ENCODE measurements around the gene ASB4.

Gene ASB4

GRCh38 chr7:95467912-95468607 lies 17.7 kb upstream of the ASB4 start:
- H3K36me3 ChIP-seq (ENCODE audit: control insufficient read depth in 1 of 2, insufficient read depth in 2 of 2, low read length in 2 of 2) = no peaks in the 10 kb centered on the region
- no peak overlapping the region for H3K27ac ChIP-seq (ENCODE audit: low read depth, low read length)
- no peak overlapping the region for H3K9ac ChIP-seq (ENCODE audit: low read depth in 1 of 2, low read length in 2 of 2)
- no peak overlapping the region for H3K4me3 ChIP-seq (ENCODE audit: low read depth in 1 of 2, low read length in 2 of 2)
- no peaks in the 10 kb centered on the region for H3K4me1 ChIP-seq (ENCODE audit: control insufficient read depth in 1 of 2, insufficient read depth in 2 of 2, low read length in 2 of 2)
- no peaks in the 10 kb centered on the region for H3K27me3 ChIP-seq (ENCODE audit: control insufficient read depth in 1 of 2, insufficient read depth in 2 of 2, low read length in 2 of 2)
- no peaks in the 10 kb centered on the region for H3K9me3 ChIP-seq (ENCODE audit: control insufficient read depth in 1 of 2, low read length in 2 of 2)

GRCh38 chr7:95469187-95469586 lies 16.6 kb upstream of the ASB4 start:
- no peaks in the 10 kb centered on the region for H3K9me3 ChIP-seq (ENCODE audit: control insufficient read depth in 1 of 2, low read length in 2 of 2)

GRCh38 chr7:95469848-95470247 lies 15.9 kb upstream of the ASB4 start:
- Histone ChIP-seq H3K27me3 (ENCODE audit: control insufficient read depth in 1 of 2, insufficient read depth in 2 of 2, low read length in 2 of 2) (no peaks in the 10 kb centered on the region), H3K27ac (ENCODE audit: low read depth, low read length) (no peak overlapping the region), H3K36me3 (ENCODE audit: control insufficient read depth in 1 of 2, insufficient read depth in 2 of 2, low read length in 2 of 2) (no peaks in the 10 kb centered on the region), H3K4me3 (ENCODE audit: low read depth in 1 of 2, low read length in 2 of 2) (no peak overlapping the region), H3K4me1 (ENCODE audit: control insufficient read depth in 1 of 2, insufficient read depth in 2 of 2, low read length in 2 of 2) (no peaks in the 10 kb centered on the region), H3K9me3 (ENCODE audit: control insufficient read depth in 1 of 2, low read length in 2 of 2) (no peaks in the 10 kb centered on the region), H3K9ac (ENCODE audit: low read depth in 1 of 2, low read length in 2 of 2) (no peak overlapping the region)

More at GRCh38 chr7:95469187-95469586, 16.6 kb upstream of the ASB4 start:
- no peaks in the 10 kb centered on the region for H3K36me3 ChIP-seq (ENCODE audit: control insufficient read depth in 1 of 2, insufficient read depth in 2 of 2, low read length in 2 of 2)
- H3K27ac ChIP-seq (ENCODE audit: low read depth, low read length) = no peak overlapping the region
- no peaks in the 10 kb centered on the region for H3K4me1 ChIP-seq (ENCODE audit: control insufficient read depth in 1 of 2, insufficient read depth in 2 of 2, low read length in 2 of 2)
- H3K4me3 ChIP-seq (ENCODE audit: low read depth in 1 of 2, low read length in 2 of 2) = no peak overlapping the region
- H3K27me3 ChIP-seq (ENCODE audit: control insufficient read depth in 1 of 2, insufficient read depth in 2 of 2, low read length in 2 of 2) = no peaks in the 10 kb centered on the region
- H3K9ac ChIP-seq (ENCODE audit: low read depth in 1 of 2, low read length in 2 of 2) = no peak overlapping the region

- no peaks in the 10 kb centered on the region for H3K27me3 ChIP-seq (ENCODE audit: control insufficient read depth in 1 of 2, insufficient read depth in 2 of 2, low read length in 2 of 2)
- H3K4me1 ChIP-seq (ENCODE audit: control insufficient read depth in 1 of 2, insufficient read depth in 2 of 2, low read length in 2 of 2) = no peaks in the 10 kb centered on the region
- H3K9ac ChIP-seq (ENCODE audit: low read depth in 1 of 2, low read length in 2 of 2) = no peak overlapping the region
- H3K27ac ChIP-seq (ENCODE audit: low read depth, low read length) = no peak overlapping the region
- no peak overlapping the region for H3K4me3 ChIP-seq (ENCODE audit: low read depth in 1 of 2, low read length in 2 of 2)
- no peaks in the 10 kb centered on the region for H3K9me3 ChIP-seq (ENCODE audit: control insufficient read depth in 1 of 2, low read length in 2 of 2)
- no peaks in the 10 kb centered on the region for H3K36me3 ChIP-seq (ENCODE audit: control insufficient read depth in 1 of 2, insufficient read depth in 2 of 2, low read length in 2 of 2)
Observed at GRCh38 chr7:95470452-95470851, 15.3 kb upstream of the ASB4 start.

GRCh38 chr7:95471071-95471470 lies 14.7 kb upstream of the ASB4 start:
- H3K4me3 ChIP-seq (ENCODE audit: low read depth in 1 of 2, low read length in 2 of 2) = no peak overlapping the region

GRCh38 chr7:95472581-95473161 lies 13.1 kb upstream of the ASB4 start:
- H3K4me3 ChIP-seq (ENCODE audit: low read depth in 1 of 2, low read length in 2 of 2) = no peak overlapping the region
- no peaks in the 10 kb centered on the region for H3K4me1 ChIP-seq (ENCODE audit: control insufficient read depth in 1 of 2, insufficient read depth in 2 of 2, low read length in 2 of 2)
- no peak overlapping the region for H3K27ac ChIP-seq (ENCODE audit: low read depth, low read length)
- no peaks in the 10 kb centered on the region for H3K9me3 ChIP-seq (ENCODE audit: control insufficient read depth in 1 of 2, low read length in 2 of 2)
- H3K9ac ChIP-seq (ENCODE audit: low read depth in 1 of 2, low read length in 2 of 2) = no peak overlapping the region
- no peaks in the 10 kb centered on the region for H3K36me3 ChIP-seq (ENCODE audit: control insufficient read depth in 1 of 2, insufficient read depth in 2 of 2, low read length in 2 of 2)
- no peaks in the 10 kb centered on the region for H3K27me3 ChIP-seq (ENCODE audit: control insufficient read depth in 1 of 2, insufficient read depth in 2 of 2, low read length in 2 of 2)

More at GRCh38 chr7:95471071-95471470, 14.7 kb upstream of the ASB4 start:
- Histone ChIP-seq H3K4me1 (ENCODE audit: control insufficient read depth in 1 of 2, insufficient read depth in 2 of 2, low read length in 2 of 2) (no peaks in the 10 kb centered on the region), H3K36me3 (ENCODE audit: control insufficient read depth in 1 of 2, insufficient read depth in 2 of 2, low read length in 2 of 2) (no peaks in the 10 kb centered on the region), H3K9ac (ENCODE audit: low read depth in 1 of 2, low read length in 2 of 2) (no peak overlapping the region), H3K27me3 (ENCODE audit: control insufficient read depth in 1 of 2, insufficient read depth in 2 of 2, low read length in 2 of 2) (no peaks in the 10 kb centered on the region), H3K9me3 (ENCODE audit: control insufficient read depth in 1 of 2, low read length in 2 of 2) (no peaks in the 10 kb centered on the region), H3K27ac (ENCODE audit: low read depth, low read length) (no peak overlapping the region)

GRCh38 chr7:95473276-95473985 lies 12.3 kb upstream of the ASB4 start:
- Histone ChIP-seq H3K9me3 (ENCODE audit: control insufficient read depth in 1 of 2, low read length in 2 of 2) (no peaks in the 10 kb centered on the region), H3K27me3 (ENCODE audit: control insufficient read depth in 1 of 2, insufficient read depth in 2 of 2, low read length in 2 of 2) (no peaks in the 10 kb centered on the region), H3K4me3 (ENCODE audit: low read depth in 1 of 2, low read length in 2 of 2) (no peak overlapping the region), H3K36me3 (ENCODE audit: control insufficient read depth in 1 of 2, insufficient read depth in 2 of 2, low read length in 2 of 2) (no peaks in the 10 kb centered on the region), H3K9ac (ENCODE audit: low read depth in 1 of 2, low read length in 2 of 2) (no peak overlapping the region), H3K4me1 (ENCODE audit: control insufficient read depth in 1 of 2, insufficient read depth in 2 of 2, low read length in 2 of 2) (no peaks in the 10 kb centered on the region), H3K27ac (ENCODE audit: low read depth, low read length) (no peak overlapping the region)

GRCh38 chr7:95476072-95476847 lies 9.5 kb upstream of the ASB4 start:
- no peaks in the 10 kb centered on the region for H3K36me3 ChIP-seq (ENCODE audit: control insufficient read depth in 1 of 2, insufficient read depth in 2 of 2, low read length in 2 of 2)

GRCh38 chr7:95476904-95477594 lies 8.7 kb upstream of the ASB4 start:
- H3K36me3 ChIP-seq (ENCODE audit: control insufficient read depth in 1 of 2, insufficient read depth in 2 of 2, low read length in 2 of 2) = no peaks in the 10 kb centered on the region
- H3K4me3 ChIP-seq (ENCODE audit: low read depth in 1 of 2, low read length in 2 of 2) = no peak overlapping the region
- H3K9me3 ChIP-seq (ENCODE audit: control insufficient read depth in 1 of 2, low read length in 2 of 2) = no peaks in the 10 kb centered on the region
- H3K27me3 ChIP-seq (ENCODE audit: control insufficient read depth in 1 of 2, insufficient read depth in 2 of 2, low read length in 2 of 2) = no peaks in the 10 kb centered on the region
- no peak overlapping the region for H3K27ac ChIP-seq (ENCODE audit: low read depth, low read length)
- H3K4me1 ChIP-seq (ENCODE audit: control insufficient read depth in 1 of 2, insufficient read depth in 2 of 2, low read length in 2 of 2) = no peaks in the 10 kb centered on the region
- H3K9ac ChIP-seq (ENCODE audit: low read depth in 1 of 2, low read length in 2 of 2) = no peak overlapping the region

More at GRCh38 chr7:95476072-95476847, 9.5 kb upstream of the ASB4 start:
- Histone ChIP-seq H3K27me3 (ENCODE audit: control insufficient read depth in 1 of 2, insufficient read depth in 2 of 2, low read length in 2 of 2) (no peaks in the 10 kb centered on the region), H3K9ac (ENCODE audit: low read depth in 1 of 2, low read length in 2 of 2) (no peak overlapping the region), H3K4me3 (ENCODE audit: low read depth in 1 of 2, low read length in 2 of 2) (no peak overlapping the region), H3K9me3 (ENCODE audit: control insufficient read depth in 1 of 2, low read length in 2 of 2) (no peaks in the 10 kb centered on the region), H3K4me1 (ENCODE audit: control insufficient read depth in 1 of 2, insufficient read depth in 2 of 2, low read length in 2 of 2) (no peaks in the 10 kb centered on the region), H3K27ac (ENCODE audit: low read depth, low read length) (no peak overlapping the region)
